Epithelial cell of proximal tubule (primary cell): ENCODE results near the gene AUTS2. TPM values are rescaled to one million over a fixed set of nuclear protein-coding genes. Genes with fewer than 3 reads are reported as not detected.

Experiments
- DNase-seq: peaks from one replicate; pipeline ENCODE4 v3.0.0-alpha.2; 2011; ENCODE audit warnings: low read depth
- H3K4me3 ChIP-seq: 2 replicates; pipeline ENCODE4 v1.5.1; 2011; ENCODE audit warnings: low read depth, mild to moderate bottlenecking, low read length
- total RNA-seq: library from RNA; depleted of rRNA; stranded (reverse); fragments of >200 nt; gene quantifications from 2 replicates; pipeline ENCODE4 v1.2.3, GENCODE V29; 2015
- TF ChIP-seq, protein P1 (sequence below): conservative IDR thresholded peaks from 2 replicates; pipeline ENCODE4 v1.5.1; 2012; ENCODE audit warnings: low read depth, mild to moderate bottlenecking, low read length

The AUTS2 gene
- total RNA-seq, 1 donor from 2014 or later = 10.0 TPM

DNA sequence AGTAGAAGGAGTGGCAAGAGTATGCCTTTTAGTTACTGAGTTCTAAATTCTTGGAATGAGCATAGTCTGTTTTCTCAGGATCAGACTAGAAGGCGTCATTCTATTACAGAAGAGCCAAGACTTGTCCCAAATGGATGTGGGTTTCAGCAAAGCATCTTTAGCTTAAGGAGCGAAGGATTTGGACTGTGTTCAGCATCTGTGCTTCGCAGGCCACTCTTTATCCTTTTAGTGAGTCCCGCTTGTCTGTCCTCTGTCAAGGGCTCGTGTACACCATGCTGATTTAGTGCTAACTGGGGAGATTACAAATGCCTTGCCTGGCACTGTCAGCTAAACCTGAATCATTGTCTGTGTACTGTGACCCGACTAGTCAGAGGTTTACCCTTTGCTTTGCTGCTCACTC, 465.7 kb downstream of the AUTS2 start:
- DNase-seq = no peak
- TF ChIP-seq, protein P1, sequence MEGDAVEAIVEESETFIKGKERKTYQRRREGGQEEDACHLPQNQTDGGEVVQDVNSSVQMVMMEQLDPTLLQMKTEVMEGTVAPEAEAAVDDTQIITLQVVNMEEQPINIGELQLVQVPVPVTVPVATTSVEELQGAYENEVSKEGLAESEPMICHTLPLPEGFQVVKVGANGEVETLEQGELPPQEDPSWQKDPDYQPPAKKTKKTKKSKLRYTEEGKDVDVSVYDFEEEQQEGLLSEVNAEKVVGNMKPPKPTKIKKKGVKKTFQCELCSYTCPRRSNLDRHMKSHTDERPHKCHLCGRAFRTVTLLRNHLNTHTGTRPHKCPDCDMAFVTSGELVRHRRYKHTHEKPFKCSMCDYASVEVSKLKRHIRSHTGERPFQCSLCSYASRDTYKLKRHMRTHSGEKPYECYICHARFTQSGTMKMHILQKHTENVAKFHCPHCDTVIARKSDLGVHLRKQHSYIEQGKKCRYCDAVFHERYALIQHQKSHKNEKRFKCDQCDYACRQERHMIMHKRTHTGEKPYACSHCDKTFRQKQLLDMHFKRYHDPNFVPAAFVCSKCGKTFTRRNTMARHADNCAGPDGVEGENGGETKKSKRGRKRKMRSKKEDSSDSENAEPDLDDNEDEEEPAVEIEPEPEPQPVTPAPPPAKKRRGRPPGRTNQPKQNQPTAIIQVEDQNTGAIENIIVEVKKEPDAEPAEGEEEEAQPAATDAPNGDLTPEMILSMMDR = no peak

DNA sequence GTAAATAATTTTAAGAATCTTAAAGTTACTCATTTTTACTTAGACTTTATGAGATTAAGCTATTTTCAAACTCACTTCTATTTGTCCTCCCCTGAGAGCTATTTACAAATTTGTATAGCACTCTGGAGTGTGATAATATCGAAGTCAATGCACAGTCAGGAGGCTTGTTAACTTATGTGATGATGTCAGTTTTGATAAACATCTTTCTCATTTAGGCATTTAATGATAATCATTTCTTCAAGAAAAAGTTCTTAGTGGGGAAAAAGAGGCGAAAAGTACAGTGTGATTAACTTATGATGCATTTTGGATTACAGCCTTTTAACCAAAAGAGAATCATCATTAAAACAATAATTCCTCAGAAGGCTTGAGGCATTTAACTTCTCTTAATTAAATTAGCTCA, 468.6 kb downstream of the AUTS2 start:
- H3K4me3 ChIP-seq = no peak overlapping the region
- DNase-seq = no peak
- TF ChIP-seq, protein P1 = no peak

More for the DNA sequence above, 465.7 kb downstream of the AUTS2 start:
- no peak overlapping the region for H3K4me3 ChIP-seq

DNA sequence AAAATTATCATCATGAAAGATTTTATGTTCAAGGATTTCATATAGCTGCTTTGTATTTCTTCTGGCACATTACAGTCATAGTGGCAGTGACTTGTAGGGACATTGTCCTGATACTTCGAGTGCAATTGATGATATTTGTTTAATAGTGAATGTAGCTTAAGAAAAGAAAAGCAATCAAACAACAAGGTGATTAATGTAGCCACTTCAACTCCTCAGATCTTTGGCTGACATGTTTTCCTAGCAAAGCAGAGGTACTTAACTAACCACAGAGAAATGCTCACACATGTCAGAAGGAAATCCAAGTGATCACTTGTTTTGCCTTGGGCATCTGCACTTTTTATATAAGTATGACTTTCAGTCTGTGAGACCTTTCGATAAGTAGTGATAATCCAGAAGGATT, 470.3 kb downstream of the AUTS2 start:
- DNase-seq = no peak
- no peak overlapping the region for H3K4me3 ChIP-seq
- TF ChIP-seq, protein P1 = no peak

DNA sequence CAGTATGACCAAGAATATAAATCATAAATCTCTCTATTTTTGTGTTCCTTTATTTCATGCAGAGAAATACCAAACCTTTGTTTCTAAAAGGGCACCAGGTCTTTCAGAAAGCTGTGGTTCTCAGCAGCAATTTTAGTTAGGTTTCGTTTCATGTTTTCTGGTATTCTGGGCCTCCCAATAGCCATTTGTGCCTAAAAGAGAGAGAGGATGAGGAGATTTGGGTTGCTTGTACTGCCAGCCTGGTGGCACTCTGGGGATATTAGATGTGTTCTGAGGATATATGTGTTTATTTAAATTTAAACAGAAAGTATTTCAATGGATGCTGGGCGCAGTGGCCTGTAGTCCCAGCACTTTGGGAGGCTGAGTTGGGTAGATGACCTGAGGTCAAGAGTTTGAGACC, 471.7 kb downstream of the AUTS2 start:
- DNase-seq = no peak
- TF ChIP-seq, protein P1 = no peak
- H3K4me3 ChIP-seq = no peak overlapping the region

DNA sequence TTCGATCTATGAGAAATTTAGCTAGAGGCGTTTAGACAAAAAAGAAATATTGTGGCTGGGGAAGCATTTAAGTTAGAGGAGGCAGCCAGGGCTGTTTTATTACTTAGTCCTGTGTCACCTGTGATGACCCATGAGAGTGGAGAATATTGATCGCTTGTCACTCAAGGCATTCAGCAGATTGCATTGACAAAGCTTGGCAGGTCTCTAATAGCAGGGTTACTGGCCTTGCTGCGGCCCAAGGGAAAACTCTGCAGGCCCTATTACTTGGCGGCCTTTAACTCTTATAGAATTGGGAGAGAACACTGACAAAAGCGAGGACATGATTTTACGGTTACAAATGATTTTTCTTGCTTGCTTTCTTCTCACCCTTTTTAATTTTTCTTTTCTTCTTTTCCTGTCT, 473.5 kb downstream of the AUTS2 start:
- TF ChIP-seq, protein P1 = no peak
- no peak overlapping the region for H3K4me3 ChIP-seq
- no peak for DNase-seq

DNA sequence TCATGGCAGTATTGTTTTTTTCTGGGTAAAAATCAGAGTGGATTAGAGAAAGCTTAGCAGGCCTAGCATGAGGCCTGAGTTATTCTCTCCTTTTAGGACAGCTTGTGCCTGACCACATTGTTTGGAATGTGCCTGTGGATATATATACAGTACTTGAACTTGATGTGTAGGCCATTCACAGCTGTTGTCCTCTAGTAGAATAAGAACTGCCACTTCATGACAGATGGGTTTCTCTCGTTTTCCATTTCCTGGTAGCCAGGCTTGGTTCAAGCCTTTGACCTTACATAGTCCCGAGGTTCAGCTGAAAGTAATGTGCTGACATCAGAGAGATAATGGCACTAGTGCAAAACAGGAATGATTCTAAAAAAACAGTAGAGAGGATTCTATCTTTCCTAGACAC, 473.9 kb downstream of the AUTS2 start:
- no peak for DNase-seq
- H3K4me3 ChIP-seq = no peak overlapping the region
- TF ChIP-seq, protein P1 = no peak

DNA sequence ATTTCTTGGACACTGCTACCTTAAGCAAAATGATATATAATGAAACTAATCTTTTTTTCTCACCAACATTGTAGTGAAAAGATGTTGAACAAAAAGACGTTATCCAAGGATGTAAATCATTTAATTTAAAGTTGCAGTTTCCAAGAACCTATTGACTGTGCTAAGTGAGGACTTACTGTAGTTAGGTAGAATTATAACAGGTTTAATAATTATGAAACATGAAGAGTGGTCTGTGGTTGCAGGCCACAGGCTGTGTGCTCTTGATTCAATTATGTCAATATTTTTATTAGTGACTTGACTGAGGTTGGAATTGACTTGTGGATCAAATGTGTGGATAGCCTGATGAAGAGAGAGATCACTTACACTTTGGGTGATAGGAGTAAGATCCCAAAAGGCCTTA, 478.1 kb downstream of the AUTS2 start:
- DNase-seq = no peak
- TF ChIP-seq, protein P1 = no peak
- H3K4me3 ChIP-seq = no peak overlapping the region
